ENCODE results near the gene VSX1. TPM values are rescaled to one million over a fixed set of nuclear protein-coding genes. Genes with fewer than 3 reads are reported as not detected.

Gene VSX1
- total RNA-seq, 1 experiment from 2014 or later, result not detected

DNA sequence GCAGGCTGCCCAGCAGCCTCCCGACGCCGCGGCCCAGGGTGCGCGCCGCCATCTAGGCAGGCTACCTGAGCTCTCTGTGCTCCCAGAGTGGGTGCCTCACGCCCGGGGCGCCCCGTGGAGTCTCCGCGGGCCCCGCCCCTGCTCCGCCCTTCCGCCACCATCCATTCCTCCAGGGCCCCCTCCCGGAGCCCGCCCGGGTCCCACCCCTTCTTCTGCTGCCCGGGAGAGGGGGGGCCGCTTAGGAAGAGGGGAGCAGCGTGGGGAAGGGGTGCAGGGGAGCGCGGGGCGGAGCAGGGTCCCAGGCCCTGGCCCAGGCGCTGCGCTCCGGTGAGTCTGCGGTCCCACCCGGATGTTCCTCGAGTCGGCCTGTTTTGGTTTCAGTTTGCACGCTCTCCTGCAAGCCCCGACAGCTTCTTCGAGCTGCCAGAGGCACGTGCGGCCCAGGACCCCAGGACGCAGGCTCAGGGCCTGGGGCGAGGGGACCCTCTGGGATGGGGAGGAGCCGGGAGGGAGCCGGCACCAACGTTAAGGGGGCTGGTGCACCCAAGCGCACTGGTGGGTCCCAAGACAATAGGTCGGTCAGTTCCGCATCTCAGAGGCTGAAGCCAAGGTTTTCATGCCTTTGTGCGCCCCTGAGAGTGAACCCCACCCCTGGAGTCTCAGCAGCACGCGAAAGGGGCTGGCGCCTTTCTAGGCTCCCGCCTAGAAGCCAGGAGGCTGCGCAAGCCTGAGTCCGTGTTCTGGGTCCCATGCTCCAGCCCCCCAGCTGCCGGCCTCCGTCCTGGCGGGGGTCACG is 23.7 kb downstream of the VSX1 start, which contains the start of gene ACSS1:
Gene ACSS1 (minus strand): TSS at position 89 of the 796 bp plus-strand sequence. CDS start 37 bp downstream, at position 52.
- H3K27me3 Mint-ChIP-seq (ENCODE audit: insufficient read depth, unreplicated experiment), result peaks cover 34% of the 10 kb centered on the region
- ChIA-PET CTCF (interaction anchor here (0.5 to 9.6 kb wide), 2 partner anchors 61 to 1387 kb away, joined by 3 to 500 read pairs; no protein-coding TSS in a partner anchor), POLR2A (interaction anchor here (0.8 to 7.6 kb wide), 7 partner anchors 9 to 193 kb away, joined by 3 to 144 read pairs (median 4); partner anchors contain the start of genes APMAP and PYGB)
- no peak for DNase-seq (ENCODE audit: unreplicated experiment)
- no TSS peak for BruUV-seq (replicated peaks)
- peaks cover 14% of the 10 kb centered on the region for H3K4me1 Mint-ChIP-seq (ENCODE audit: insufficient read depth, unreplicated experiment)
- no peak within 1 kb of the TSS for H3K27ac Mint-ChIP-seq (ENCODE audit: low read depth, unreplicated experiment)
- H3K4me3 Mint-ChIP-seq (ENCODE audit: unreplicated experiment), result peak within 1 kb of the TSS; percentile 62
- no peaks in the 10 kb centered on the region for H3K9me3 Mint-ChIP-seq (ENCODE audit: unreplicated experiment)
- no peaks in the 10 kb centered on the region for H3K36me3 Mint-ChIP-seq (ENCODE audit: insufficient read depth, unreplicated experiment)
- no peak for TF ChIP-seq CTCF (IDR thresholded peaks at IDR 0.05; ENCODE audit: unreplicated experiment)
- intact Hi-C loops (cut with micrococcal nuclease), result no loop called here

DNA sequence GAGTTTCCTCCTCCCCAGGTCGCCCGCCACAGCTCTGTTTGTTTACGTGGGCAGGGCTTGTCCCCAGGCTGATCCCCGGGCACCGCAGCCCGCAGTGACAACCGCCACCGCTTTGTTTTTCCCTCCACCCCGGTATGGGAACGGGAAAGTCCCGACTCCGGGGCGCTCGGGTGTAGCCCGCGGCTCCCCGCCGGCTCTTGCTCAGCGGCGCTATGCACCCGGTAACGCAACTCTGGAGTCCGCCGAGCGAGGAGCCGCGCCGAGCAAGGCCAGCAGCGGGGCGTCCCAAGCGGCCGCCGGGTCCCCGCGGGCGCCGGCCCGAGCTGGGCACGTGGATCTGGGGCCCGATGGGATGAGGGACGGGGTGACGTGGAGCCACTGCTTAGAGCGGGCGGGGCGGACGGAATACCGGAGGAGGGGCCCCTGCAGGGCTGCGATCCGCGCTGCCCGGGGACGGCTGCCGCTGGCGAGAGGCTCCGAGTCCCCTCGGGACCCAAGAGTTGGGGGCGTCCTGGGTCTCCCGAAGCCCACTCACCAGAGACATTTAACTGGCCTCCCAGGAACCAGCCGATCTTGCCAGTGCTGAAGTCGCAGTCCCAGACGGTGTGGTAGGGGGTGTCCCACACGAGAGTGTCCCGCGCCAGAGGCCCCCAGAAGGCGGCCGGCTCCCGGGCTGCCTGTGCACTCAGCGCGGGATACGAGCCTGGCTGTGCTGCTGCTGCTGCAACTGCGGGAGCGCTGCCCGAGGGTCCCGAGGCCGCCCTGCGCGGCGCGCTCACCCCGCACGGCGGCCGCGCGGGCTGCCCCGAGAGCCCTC is 24.5 kb downstream of the VSX1 start:
- peaks cover 26% of the 10 kb centered on the region for H3K27me3 Mint-ChIP-seq (ENCODE audit: insufficient read depth, unreplicated experiment)
- POLR2A ChIA-PET, result interaction anchor here (1.0 to 1.9 kb wide), 5 partner anchors 8 to 194 kb away, joined by 3 to 6 read pairs (median 4); partner anchors contain the start of gene PYGB
- intact Hi-C loops (cut with micrococcal nuclease), result no loop called here
- peak; percentile 25 for DNase-seq (ENCODE audit: unreplicated experiment)
- TF ChIP-seq CTCF (IDR thresholded peaks at IDR 0.05; ENCODE audit: unreplicated experiment), result no peak
- H3K4me1 Mint-ChIP-seq (ENCODE audit: insufficient read depth, unreplicated experiment), result peaks cover 15% of the 10 kb centered on the region
- BruUV-seq (replicated peaks), result no TSS peak
- CTCF ChIA-PET, result interaction anchor here (0.5 to 9.6 kb wide), 4 partner anchors 8 to 1386 kb away, joined by 3 to 500 read pairs (median 3); no protein-coding TSS in a partner anchor
- no peaks in the 10 kb centered on the region for H3K9me3 Mint-ChIP-seq (ENCODE audit: unreplicated experiment)
- peak overlapping the region; percentile 62 for H3K4me3 Mint-ChIP-seq (ENCODE audit: unreplicated experiment)
- no peaks in the 10 kb centered on the region for H3K36me3 Mint-ChIP-seq (ENCODE audit: insufficient read depth, unreplicated experiment)
- H3K27ac Mint-ChIP-seq (ENCODE audit: low read depth, unreplicated experiment), result no peak overlapping the region

- peak overlapping the region; percentile 62 for H3K4me3 Mint-ChIP-seq (ENCODE audit: unreplicated experiment)
- ChIA-PET CTCF (interaction anchor here (0.7 to 1.6 kb wide), 2 partner anchors 8 to 63 kb away, joined by 3 to 8 read pairs; no protein-coding TSS in a partner anchor), POLR2A (interaction anchor here (1.6 to 1.9 kb wide), 3 partner anchors 18 to 191 kb away, joined by 3 to 5 read pairs (median 4); partner anchors contain the start of gene PYGB)
- DNase-seq (ENCODE audit: unreplicated experiment), result no peak
- TF ChIP-seq CTCF (IDR thresholded peaks at IDR 0.05; ENCODE audit: unreplicated experiment), result no peak
- no peaks in the 10 kb centered on the region for H3K36me3 Mint-ChIP-seq (ENCODE audit: insufficient read depth, unreplicated experiment)
- no peaks in the 10 kb centered on the region for H3K9me3 Mint-ChIP-seq (ENCODE audit: unreplicated experiment)
- H3K27me3 Mint-ChIP-seq (ENCODE audit: insufficient read depth, unreplicated experiment), result peaks cover 21% of the 10 kb centered on the region
- BruUV-seq (replicated peaks), result no TSS peak
- peaks cover 20% of the 10 kb centered on the region for H3K4me1 Mint-ChIP-seq (ENCODE audit: insufficient read depth, unreplicated experiment)
- H3K27ac Mint-ChIP-seq (ENCODE audit: low read depth, unreplicated experiment), result no peak overlapping the region
- intact Hi-C loops (cut with micrococcal nuclease), result no loop called here
These were observed 25.2 kb downstream of the VSX1 start for GRCh38 chr20:25056690-25057233.
